Epithelial cell of proximal tubule (primary cell): ENCODE results near the gene MCOLN2. TPM values are rescaled to one million over a fixed set of nuclear protein-coding genes. Genes with fewer than 3 reads are reported as not detected.

Source experiments
- DNase-seq: peaks from one replicate; pipeline ENCODE4 v3.0.0-alpha.2; 2011; ENCODE audit warnings: low read depth
- H3K4me3 ChIP-seq: 2 replicates; pipeline ENCODE4 v1.5.1; 2011; ENCODE audit warnings: low read depth, mild to moderate bottlenecking, low read length
- CTCF ChIP-seq: conservative IDR thresholded peaks from 2 replicates; pipeline ENCODE4 v1.5.1; 2012; ENCODE audit warnings: low read depth, mild to moderate bottlenecking, low read length
- total RNA-seq: library from RNA; depleted of rRNA; stranded (reverse); fragments of >200 nt; gene quantifications from 2 replicates; pipeline ENCODE4 v1.2.3, GENCODE V29; 2015

The MCOLN2 gene
- total RNA-seq, 1 donor from 2014 or later = 3.5 TPM

GRCh38 chr1:84969489-84970250 is 27.2 kb downstream of the MCOLN2 start:
- no peak overlapping the region for H3K4me3 ChIP-seq
- no peak for TF ChIP-seq CTCF
- no peak for DNase-seq

- no peak for TF ChIP-seq CTCF
- H3K4me3 ChIP-seq = no peak overlapping the region
- DNase-seq = no peak
Measured at GRCh38 chr1:84968865-84969264, 28.0 kb downstream of the MCOLN2 start.

- H3K4me3 ChIP-seq = no peak overlapping the region
- no peak for DNase-seq
- TF ChIP-seq CTCF = no peak
Measured at GRCh38 chr1:84968101-84968500, 28.8 kb downstream of the MCOLN2 start.

GRCh38 chr1:84967666-84968065 is 29.2 kb downstream of the MCOLN2 start:
- DNase-seq = no peak
- H3K4me3 ChIP-seq = no peak overlapping the region
- no peak for TF ChIP-seq CTCF

GRCh38 chr1:84963021-84963420 is 33.9 kb downstream of the MCOLN2 start:
- TF ChIP-seq CTCF = no peak
- no peak for DNase-seq
- no peak overlapping the region for H3K4me3 ChIP-seq

GRCh38 chr1:84961316-84961715 is 35.6 kb downstream of the MCOLN2 start:
- no peak for DNase-seq
- H3K4me3 ChIP-seq = no peak overlapping the region
- TF ChIP-seq CTCF = no peak

GRCh38 chr1:84960371-84960770 is 36.5 kb downstream of the MCOLN2 start:
- no peak for TF ChIP-seq CTCF
- no peak overlapping the region for H3K4me3 ChIP-seq
- no peak for DNase-seq
